Right lobe of liver (tissue), 4 donors: ENCODE data around the gene PMEPA1.

ENCODE experiments used
- CTCF ChIP-seq, 4 donors: fragments of 200-600 bp in 3 of 4; fragments of 450-650 bp in 1 of 4; IDR thresholded peaks; one replicate each; pipeline versions ENCODE4 v1.5.1 to v1.8.0; 2016 to 2022; ENCODE audit warnings: antibody characterized with exemption in 4 of 4, mild to moderate bottlenecking in 2 of 4
- POLR2A ChIP-seq: fragments of 450-650 bp; IDR thresholded peaks from one replicate; pipeline ENCODE4 v1.6.1; 2017; ENCODE audit warnings: antibody characterized with exemption, mild to moderate bottlenecking
- donor health status: DM: no; HTN: no; CAD: no.
- donor health status: DM: no; HTN: no; CAD: no.
- donor health status: DM: no; HTN: yes; CAD: no.

DNA sequence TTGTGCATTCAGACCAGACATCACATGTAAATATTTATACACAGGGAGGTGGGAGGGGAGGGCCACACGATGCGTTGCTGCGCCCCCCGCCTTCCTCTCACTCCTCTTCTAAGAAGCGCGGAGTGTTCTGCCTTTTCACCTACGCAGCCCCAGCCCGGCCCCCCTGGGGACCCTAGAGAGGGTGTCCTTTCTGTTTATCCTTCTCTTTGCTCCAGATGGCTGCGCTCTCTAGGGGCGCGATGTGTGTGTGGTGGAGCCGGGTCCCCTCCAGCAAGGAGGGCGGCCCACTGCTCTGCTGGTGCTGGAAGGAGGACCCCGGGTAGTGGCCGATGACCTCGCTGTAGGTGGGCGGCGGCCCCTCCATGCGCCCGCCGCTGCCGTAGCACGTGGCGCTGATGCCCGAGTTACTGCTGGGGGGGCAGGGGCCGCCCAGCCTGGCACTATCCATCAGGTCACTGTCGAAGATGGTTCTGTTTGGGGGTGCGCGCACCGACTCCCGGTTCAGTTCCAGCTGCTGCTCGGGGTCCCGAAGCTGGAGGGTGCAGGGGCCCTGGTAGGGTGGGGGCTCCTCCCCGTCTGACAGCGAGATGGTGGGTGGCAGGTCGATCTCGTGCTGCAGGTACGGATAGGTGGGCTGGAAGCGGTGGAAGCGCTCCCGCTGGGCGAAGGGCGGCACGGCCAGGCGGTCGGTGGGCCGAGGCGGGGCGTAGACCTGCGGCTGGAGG, 57.8 kb downstream of the PMEPA1 start:
- TF ChIP-seq CTCF (IDR thresholded peaks at IDR 0.05) (no peak), POLR2A (no peak)
